Skin of body (tissue), 2 donors: ENCODE measurements around the gene RUSC1. TPM values are rescaled to one million over a fixed set of nuclear protein-coding genes. Genes with fewer than 3 reads are reported as not detected.
"Not testable (repeated sequence)": the region's sequence is repeated elsewhere in the genome, so short reads cannot be mapped to it uniquely, and the experiment has no call there.

ENCODE experiments used
- DNase-seq: peaks from one replicate; lab custom pipeline; 2025; lab: John Stamatoyannopoulos, UW
- total RNA-seq: library from RNA; depleted of rRNA; stranded (reverse); fragments of >200 nt; gene quantifications from one replicate; pipeline ENCODE4 v1.2.3, GENCODE V29; 2014

RUSC1 gene
- total RNA-seq: 15.0 TPM

GRCh38 chr1:155320661-155321617, at the start of gene RUSC1:
TSS of gene RUSC1 (plus strand) at chr1:155320894. CDS start at chr1:155321774, 880 bp downstream.
- DNase-seq: peak; percentile 75

GRCh38 chr1:155272466-155273342, 48.0 kb upstream of the RUSC1 start:
- peak; percentile 59 for DNase-seq

GRCh38 chr1:155273343-155274245, 47.1 kb upstream of the RUSC1 start, which contains the start of gene CLK2:
TSS of gene CLK2 (minus strand) at chr1:155273504. CDS start at chr1:155270977, 2,527 bp downstream.
- DNase-seq: peak; percentile 92

- DNase-seq: peak; percentile 97
Measured at GRCh38 chr1:155277070-155277901, 43.4 kb upstream of the RUSC1 start, which contains the start of gene HCN3. TSS of gene HCN3 (plus strand) at chr1:155277463. CDS start at chr1:155277591, 128 bp downstream.

- DNase-seq: no peak
Measured at GRCh38 chr1:155277902-155278688, 42.6 kb upstream of the RUSC1 start.

GRCh38 chr1:155278689-155279160, 42.0 kb upstream of the RUSC1 start:
- no peak for DNase-seq

- no peak for DNase-seq
Measured at GRCh38 chr1:155279268-155279667, 41.4 kb upstream of the RUSC1 start.

GRCh38 chr1:155282488-155283091, 38.1 kb upstream of the RUSC1 start:
- DNase-seq: no peak

- no peak for DNase-seq
Measured at GRCh38 chr1:155284476-155284875, 36.2 kb upstream of the RUSC1 start.

GRCh38 chr1:155285063-155285462, 35.6 kb upstream of the RUSC1 start:
- DNase-seq: no peak

GRCh38 chr1:155285631-155286044, 35.1 kb upstream of the RUSC1 start:
- no peak for DNase-seq

- no peak for DNase-seq
Measured at GRCh38 chr1:155286544-155286943, 34.1 kb upstream of the RUSC1 start.

- DNase-seq: no peak
Measured at GRCh38 chr1:155287987-155288543, 32.6 kb upstream of the RUSC1 start.

- not testable (repeated sequence) for DNase-seq
Measured at GRCh38 chr1:155291006-155291405, 29.7 kb upstream of the RUSC1 start.

- no peak for DNase-seq
Measured at GRCh38 chr1:155293086-155293749, 27.5 kb upstream of the RUSC1 start.

- no peak for DNase-seq
Measured at GRCh38 chr1:155294520-155295182, 26.0 kb upstream of the RUSC1 start.
